WI38 (cell line): Measurements from ENCODE around the gene ACSBG1.

Experiments used
- H3K4me3 ChIP-seq: 2 replicates; pipeline ENCODE4 v1.5.1; 2011; ENCODE audit warnings: low read depth, mild to moderate bottlenecking, control low read depth, low read length
- TF ChIP-seq, protein P1 (sequence below): IDR thresholded peaks from 2 replicates; pipeline ENCODE4 v1.5.1; 2012; ENCODE audit warnings: low read depth, mild to moderate bottlenecking, control low read depth, low read length

ACSBG1 gene

DNA sequence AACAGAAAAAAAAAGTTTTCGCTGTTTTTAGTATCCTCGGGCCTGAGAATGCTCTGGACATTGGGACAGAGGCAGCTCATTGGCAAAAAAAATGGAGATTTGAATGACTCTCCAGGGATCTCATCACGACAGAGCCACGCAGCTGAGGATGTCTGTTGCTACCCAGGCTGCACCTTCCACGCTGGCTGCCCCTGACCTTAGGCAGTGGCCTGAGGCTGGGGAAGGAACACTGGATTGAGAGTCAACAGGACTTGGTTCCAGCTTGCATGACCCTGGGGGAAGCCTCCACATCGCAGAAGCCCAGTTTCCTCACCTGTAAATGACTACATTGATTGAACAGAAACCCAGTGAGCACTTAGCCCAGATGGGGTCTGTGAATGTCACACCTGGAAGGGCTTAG is 8.7 kb upstream of the ACSBG1 start:
- TF ChIP-seq, protein P1, sequence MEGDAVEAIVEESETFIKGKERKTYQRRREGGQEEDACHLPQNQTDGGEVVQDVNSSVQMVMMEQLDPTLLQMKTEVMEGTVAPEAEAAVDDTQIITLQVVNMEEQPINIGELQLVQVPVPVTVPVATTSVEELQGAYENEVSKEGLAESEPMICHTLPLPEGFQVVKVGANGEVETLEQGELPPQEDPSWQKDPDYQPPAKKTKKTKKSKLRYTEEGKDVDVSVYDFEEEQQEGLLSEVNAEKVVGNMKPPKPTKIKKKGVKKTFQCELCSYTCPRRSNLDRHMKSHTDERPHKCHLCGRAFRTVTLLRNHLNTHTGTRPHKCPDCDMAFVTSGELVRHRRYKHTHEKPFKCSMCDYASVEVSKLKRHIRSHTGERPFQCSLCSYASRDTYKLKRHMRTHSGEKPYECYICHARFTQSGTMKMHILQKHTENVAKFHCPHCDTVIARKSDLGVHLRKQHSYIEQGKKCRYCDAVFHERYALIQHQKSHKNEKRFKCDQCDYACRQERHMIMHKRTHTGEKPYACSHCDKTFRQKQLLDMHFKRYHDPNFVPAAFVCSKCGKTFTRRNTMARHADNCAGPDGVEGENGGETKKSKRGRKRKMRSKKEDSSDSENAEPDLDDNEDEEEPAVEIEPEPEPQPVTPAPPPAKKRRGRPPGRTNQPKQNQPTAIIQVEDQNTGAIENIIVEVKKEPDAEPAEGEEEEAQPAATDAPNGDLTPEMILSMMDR, result no peak
- no peak overlapping the region for H3K4me3 ChIP-seq

DNA sequence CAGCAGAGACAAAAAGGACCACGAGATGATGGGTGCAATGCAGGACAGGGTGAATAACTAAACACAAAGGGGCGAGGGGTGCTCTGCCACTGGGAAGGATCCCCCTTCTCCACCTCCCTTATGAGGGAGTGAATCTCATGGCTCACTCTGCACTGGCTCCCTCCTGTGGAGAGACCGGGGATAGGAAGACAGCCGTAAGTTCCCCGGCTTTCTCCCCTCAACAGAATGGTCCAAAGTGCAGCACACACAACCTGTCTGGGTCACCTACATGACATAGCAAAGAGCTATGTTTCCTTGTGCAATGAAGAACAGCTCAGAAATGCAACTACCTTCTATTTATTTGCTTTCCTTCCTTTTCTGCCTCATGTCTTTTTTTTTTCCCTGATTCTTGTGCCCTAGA is 7.8 kb upstream of the ACSBG1 start:
- no peak overlapping the region for H3K4me3 ChIP-seq
- TF ChIP-seq, protein P1, result peak; percentile 44

DNA sequence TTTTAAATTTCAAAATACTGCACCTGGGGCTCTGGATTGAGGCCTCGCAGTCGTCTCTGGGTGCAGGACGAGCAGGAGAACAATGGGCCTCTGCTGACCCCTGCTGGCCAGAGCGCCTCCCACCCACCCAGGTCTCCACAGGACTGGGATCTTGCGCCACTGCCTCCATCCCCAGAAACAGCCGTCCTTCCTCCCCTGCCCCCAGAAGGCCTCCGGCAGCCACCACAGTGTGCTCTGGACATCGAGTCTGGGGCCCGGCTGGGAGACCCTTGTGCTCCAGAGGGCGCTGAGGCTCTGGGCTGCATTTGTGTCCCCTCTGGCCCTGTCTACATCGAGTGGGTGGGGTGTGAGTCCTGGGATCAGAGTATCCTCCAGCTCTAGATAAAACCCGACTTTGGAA is 6.7 kb upstream of the ACSBG1 start:
- no peak overlapping the region for H3K4me3 ChIP-seq
- TF ChIP-seq, protein P1, result peak; percentile 89

DNA sequence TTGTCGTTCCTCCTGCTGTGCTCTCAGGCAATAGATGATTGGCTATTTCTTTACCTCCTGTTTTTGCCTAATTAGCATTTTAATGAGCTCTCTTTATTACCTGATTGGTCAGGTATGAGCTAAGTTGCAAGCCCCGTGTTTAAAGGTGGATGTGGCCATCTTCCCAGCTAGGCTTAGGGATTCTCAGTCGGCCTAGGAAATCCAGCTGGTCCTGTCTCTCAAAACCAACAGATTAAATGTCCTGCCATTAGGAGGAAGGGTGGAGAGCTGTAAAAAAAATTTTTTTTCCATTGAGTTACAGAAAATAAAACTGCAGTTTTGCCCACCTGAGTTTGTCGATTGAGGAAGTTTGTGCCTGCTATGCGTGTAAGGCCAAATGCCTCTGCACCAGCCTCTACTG is 5.4 kb upstream of the ACSBG1 start:
- H3K4me3 ChIP-seq, result no peak overlapping the region
- TF ChIP-seq, protein P1, result no peak

DNA sequence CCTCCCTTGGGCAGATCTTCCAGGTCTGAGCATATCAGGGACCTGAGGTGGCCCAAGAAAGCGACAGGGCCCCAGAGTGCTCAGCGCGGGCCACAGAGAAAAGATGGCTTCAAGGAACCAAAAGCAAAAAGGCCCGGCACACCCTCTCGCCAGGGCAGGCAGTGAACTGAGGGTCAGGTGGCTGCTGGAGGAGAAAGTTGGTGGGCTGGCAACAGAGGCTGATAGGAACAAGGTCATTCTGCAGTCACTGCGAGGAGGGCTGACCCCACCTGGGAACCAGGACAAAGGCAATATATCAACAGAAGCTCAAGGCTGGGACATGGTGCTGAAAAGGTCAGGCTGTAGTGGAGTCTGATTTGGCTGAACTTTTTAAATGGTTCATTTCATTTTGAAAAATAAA is 2.8 kb upstream of the ACSBG1 start:
- H3K4me3 ChIP-seq, result no peak overlapping the region
- TF ChIP-seq, protein P1, result no peak

DNA sequence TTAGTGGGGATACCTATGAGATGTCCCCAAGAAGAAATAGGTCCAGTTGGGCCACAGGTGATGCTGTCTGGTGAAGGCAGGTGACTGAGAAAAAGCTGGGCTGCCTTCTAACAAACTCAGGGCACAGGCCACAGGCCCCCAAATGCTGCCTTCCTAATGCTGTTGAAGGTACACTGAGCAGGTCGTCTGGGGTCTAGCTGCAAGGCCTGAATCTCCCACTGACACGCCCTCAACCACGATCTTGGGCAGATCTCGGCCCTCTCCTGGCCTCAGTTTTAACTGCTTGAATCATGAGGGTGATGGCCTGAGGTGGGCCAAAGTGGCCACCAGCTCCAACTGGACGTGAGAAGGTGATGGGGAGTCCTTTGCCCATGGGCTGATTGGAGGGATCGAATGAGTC is 2.1 kb upstream of the ACSBG1 start:
- TF ChIP-seq, protein P1, result no peak

DNA sequence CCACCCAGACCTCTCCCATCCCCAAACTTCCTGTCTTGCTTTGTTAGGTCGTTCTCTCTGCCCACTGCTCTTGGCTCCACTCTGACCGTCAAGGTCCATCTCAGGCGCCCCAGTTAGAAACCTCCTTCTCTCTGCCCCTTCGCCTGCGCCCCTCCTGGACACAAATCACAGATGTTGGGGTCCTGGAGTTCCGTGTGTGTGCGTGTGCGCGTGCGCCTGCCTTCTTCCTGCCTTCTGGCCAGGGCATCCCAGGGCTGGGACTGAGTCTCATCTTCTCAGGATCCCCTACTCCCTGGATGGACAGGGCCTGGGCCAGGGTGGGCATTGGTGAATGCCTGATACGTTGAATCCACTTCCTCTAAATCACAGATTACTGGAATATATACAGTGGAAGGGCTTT is 869 bp downstream of the ACSBG1 start:
- TF ChIP-seq, protein P1, result no peak
- H3K4me3 ChIP-seq, result no peak overlapping the region

More for the DNA sequence above, 2.1 kb upstream of the ACSBG1 start:
- H3K4me3 ChIP-seq, result no peak overlapping the region
